ENCODE results near the gene DOC2B.
"Not testable (repeated sequence)": the region's sequence is repeated elsewhere in the genome, so short reads cannot be mapped to it uniquely, and the experiment has no call there.

Gene DOC2B

GRCh38 chr17:187130-187529 is 5.7 kb upstream of the DOC2B start:
- DNase-seq, result no peak

DNA sequence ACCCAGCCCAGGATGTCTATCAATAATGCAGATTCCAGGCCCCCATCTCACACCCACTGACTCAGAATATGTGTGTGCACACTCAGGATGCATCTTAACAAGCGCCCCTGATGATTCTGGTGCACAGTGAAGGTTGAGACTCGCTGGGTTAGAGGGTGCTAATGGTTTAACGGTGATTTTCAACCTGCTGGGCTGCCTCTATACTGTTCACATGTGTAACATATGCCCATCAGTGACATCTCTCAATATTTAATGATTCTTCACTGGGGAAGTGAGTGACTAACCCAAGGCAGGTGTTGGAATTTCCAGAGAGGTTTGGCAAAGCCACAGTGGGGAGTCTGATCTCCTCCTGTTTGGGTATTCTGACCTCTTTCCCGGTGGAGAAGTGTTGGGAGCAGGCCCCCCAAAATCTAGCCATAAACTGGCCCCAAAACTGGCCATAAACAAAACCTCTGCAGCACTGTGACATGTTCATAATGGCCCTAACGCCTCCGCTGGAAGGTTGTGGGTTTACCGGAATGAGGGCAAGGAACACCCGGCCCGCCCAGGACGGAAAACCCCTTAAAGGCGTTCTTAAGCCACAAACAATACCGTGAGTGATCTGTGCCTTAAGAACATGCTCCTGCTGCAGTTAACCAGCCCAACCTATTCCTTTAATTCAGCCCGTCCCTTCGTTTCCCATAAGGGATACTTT is 4.1 kb upstream of the DOC2B start:
- DNase-seq, result no peak

- DNase-seq, result no peak
Measured at GRCh38 chr17:183021-183420, 1.6 kb upstream of the DOC2B start.

GRCh38 chr17:182050-182751 is 751 bp upstream of the DOC2B start:
- no peak for DNase-seq

DNA sequence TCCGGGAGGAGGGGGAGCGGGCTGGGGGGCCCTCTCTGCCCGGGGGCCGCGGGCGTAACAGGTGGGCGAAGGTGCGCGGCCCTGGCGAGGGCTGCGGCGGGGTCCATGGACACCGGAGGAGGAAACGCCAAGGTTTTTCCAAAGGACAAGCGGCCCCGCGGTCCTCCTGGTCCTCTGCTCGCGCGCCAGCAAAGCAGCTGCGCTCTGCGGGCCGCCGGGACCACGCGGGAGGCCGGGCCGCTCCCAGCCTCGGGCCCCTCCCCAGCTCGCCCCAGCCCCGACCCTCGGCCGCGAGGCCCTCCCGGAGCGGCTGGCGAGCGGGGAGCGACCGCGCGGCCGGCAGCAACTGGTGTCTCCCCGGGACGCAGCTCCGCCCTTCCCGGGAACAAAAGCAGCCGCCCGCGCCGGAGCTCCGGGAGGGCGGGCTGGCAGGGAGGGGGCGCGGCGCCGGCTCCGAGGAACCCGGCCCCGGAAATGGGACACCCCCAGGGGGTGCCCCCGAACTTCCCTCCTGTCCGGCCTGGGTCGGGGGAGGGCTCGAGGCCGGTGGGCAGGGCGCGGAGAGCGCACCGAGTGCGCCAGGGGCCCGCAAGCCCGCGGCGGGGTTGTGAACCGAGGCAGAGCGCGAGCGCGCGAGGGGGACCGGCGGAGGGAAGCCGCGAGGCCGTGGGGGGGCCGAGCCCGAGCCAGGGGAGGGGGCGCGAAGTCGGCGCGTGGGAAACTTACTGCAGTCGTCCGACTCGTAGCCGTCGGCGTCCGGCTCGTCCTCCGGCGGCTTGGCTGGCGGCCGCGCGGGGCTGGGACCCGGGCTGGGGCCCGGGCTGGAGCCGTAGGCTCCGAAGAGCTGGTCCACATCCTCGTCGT is 837 bp downstream of the DOC2B start:
- DNase-seq, result no peak

DNA sequence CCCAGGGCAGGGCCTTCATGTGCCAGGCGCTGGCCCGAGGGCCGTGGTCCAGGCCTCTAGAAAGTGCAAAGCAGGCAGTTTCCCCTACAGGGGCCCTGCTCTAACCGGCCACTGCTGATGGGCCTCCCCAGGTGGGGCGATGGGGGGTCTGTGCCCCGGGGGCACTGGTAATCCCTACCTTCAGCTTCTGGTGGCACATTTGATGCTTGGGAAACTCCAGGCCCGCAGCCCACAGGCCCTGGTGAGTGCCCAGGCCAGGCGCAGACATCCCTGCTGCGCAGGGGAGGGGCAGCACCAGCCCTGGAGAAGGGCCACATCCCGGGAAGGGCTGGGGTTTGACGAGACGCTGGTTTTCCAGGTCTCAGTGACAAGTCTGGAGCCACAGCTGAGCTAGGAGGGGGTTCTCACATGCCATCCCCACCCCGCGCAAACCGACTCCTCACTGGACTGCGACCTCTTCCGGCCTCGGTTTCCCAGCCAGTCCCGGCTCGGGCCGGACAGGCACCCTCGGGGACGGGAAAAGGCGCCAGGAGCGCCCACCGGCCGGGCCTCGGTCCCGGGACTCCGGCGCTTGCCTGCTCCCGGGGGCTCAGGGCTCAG is 1.6 kb downstream of the DOC2B start:
- DNase-seq, result no peak

GRCh38 chr17:179066-179432 is 2.4 kb downstream of the DOC2B start:
- no peak for DNase-seq

GRCh38 chr17:178292-179065 is 3.0 kb downstream of the DOC2B start:
- no peak for DNase-seq

GRCh38 chr17:177762-178161 is 3.7 kb downstream of the DOC2B start:
- DNase-seq, result no peak

GRCh38 chr17:177155-177554 is 4.3 kb downstream of the DOC2B start:
- DNase-seq, result no peak

- DNase-seq, result no peak
Measured at GRCh38 chr17:173166-173911, 8.1 kb downstream of the DOC2B start.

- no peak for DNase-seq
Measured at GRCh38 chr17:172401-172800, 9.0 kb downstream of the DOC2B start.

DNA sequence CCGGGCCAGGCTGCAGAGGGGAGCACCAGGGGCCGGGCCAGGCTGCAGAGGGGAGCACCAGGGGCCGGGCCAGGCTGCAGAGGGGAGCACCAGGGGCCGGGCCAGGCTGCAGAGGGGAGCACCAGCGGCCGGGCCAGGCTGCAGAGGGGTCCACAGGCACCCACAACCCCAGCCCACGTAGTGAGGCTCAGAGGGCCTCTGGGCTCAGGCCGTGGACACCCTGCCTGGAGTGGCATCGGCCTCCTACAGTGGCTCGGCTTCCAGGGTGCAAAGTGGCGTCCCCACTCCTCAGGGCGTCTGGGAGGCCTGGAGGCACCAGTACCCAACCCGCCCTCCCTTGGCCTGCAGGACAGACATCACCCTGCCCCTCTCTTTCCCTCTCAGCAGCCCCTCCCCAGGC is 9.6 kb downstream of the DOC2B start:
- no peak for DNase-seq

- DNase-seq, result no peak
Measured at GRCh38 chr17:170130-170670, 11.2 kb downstream of the DOC2B start.

- not testable (repeated sequence) for DNase-seq
Measured at GRCh38 chr17:168614-169013, 12.8 kb downstream of the DOC2B start.

DNA sequence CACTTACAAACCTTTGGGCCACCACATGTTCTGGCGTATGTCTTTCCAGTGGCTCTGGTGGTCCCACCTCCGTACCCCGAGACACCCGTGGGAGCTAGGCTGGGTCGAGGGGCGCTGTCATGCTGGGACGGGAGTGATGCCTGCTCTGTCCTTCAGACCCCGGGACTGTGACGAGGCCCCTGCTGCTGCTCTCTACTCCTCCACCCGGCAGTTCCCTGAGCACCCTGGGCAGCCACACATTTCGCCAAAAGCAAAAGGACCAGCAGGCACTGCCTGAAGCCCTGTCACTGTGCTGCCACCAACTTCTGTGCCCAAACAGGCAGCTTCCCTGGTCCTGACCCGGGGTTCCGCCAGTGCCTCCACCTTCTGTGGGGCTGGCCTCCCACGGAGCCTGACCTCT is 15.5 kb downstream of the DOC2B start:
- no peak for DNase-seq

DNA sequence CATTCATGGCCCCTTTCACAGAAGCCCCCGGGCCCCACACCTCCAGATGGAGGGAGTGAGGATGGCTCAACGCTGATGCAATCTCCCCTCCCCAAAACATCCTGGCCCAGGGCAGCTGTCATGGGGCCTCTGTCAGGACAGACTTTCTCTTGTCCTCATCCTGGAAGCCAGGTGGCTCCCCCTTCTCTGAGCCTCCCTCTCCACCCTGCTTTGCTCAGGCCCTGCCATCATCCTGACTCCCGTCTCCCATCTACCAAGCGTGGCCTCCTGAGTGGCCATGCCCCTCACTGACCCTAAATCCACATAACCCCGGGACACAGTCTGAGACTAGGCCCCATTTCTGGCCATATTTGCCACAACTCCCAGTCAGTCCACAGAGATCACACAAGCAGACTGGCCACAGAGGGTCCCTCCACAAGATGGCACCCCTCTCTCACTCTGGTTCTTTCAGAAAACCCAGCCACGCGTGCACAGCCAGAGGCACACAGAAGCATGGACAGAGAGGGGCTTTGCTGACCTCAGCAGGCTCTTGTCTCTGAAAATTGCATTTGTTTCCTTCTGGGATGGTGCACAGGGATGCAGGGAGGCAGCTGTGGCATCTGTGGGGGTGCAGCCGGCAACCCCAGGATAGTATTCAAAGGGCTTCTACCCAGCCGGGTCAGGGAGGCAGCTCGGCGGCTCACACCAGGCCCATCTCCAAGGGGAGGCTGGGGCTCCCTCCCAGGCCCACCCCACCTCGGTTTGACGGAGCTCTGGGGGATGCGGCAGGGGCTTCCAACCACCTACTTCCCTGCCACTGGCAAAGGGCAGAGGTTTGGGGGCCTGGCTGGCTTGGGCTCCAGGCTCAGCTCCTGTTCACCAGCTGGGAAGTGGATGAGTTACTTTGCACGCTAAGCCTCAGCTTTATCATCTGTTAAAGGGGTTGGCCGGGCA is 16.9 kb downstream of the DOC2B start:
- no peak for DNase-seq

DNA sequence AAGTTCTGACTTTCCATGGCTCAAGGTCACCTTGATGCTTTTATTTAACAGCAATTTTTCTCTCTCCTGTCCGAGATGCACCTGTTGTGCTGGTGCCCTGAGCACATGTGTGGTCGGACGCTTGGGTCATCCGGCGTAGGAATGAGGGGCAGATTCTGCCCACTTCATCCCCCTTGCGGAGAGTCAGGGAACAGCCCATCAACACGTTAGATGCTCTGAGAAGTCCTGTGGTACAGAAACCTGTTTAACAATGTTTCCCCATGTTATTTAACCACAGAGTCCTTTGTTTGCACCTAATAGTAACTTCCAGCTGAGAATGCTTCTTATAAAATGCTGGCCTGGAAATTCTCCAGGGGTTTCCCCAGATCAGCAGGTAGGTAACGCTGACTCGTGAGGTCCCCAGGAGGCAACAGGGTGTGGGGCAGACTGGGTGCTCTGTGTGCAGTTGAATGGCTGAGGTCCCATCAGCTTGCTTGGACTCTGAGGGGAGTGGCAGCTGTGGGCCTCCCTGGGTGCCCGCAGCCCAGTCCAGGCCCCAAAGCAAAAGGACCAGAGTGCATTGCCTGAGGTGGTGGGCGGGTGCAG is 17.8 kb downstream of the DOC2B start:
- no peak for DNase-seq

DNA sequence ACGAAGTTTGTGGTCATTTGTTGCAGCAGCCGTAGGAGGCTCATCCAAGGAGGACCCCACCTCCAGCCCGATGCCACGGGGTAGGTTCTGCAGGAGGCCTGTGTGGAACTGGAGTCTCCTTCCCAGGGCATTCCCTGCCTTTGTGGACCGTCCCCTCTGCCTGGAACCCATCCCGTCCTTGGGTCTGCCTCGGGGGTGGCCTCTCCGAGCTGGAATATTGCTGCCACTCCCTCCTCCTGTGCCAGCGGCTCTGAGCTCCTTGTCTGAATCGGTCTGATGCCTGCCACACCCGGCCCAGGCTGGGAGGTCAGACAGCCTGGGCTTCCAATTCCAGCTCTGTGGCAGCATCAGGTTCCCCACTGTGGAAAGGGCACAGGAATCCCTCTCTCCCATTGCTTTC is 18.8 kb downstream of the DOC2B start:
- DNase-seq, result no peak

DNA sequence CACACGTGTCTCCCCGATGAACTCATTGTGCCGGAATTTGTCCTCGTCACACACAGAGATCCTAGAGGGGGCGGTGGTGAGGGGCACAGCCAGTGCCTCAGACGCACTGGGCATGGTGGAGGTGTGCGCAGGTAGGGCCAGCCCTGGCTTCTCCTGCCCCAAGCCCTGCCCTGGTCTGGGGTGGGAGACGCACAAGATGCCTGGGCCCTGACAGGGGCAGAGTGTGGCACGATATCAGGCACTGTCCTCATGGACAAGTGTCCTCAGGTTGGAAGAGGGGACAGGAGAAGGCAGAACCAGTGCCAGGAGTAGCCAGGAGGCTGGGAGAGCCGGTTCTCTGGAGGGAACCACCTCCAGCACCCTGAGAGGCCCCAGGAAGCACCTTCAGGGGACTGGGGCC is 20.0 kb downstream of the DOC2B start:
- no peak for DNase-seq
